ENCODE data around the gene ZNF282. TPM values are rescaled to one million over a fixed set of nuclear protein-coding genes. Genes with fewer than 3 reads are reported as not detected.

The ZNF282 gene
- total RNA-seq, 6 experiments from 2014 or later, result 18.6 to 23.6 (median 21.0) TPM

GRCh38 chr7:149180722-149181449 lies 14.5 kb upstream of the ZNF282 start:
- Mint-ChIP-seq H3K4me3 (no peak overlapping the region), H3K27me3 (ENCODE audit: insufficient read depth) (no peaks in the 10 kb centered on the region), H3K4me1 (ENCODE audit: low read depth) (peaks cover 9% of the 10 kb centered on the region), H3K27ac (no peak overlapping the region), H3K9me3 (no peaks in the 10 kb centered on the region), H3K36me3 (ENCODE audit: low read depth) (peaks cover 48% of the 10 kb centered on the region)
- no peak for DNase-seq
- TF ChIP-seq CTCF (IDR thresholded peaks at IDR 0.05), result no peak

GRCh38 chr7:149181450-149181790 lies 13.9 kb upstream of the ZNF282 start:
- Mint-ChIP-seq H3K4me1 (ENCODE audit: low read depth) (peaks cover 9% of the 10 kb centered on the region), H3K27ac (no peak overlapping the region), H3K36me3 (ENCODE audit: low read depth) (peaks cover 46% of the 10 kb centered on the region), H3K9me3 (no peaks in the 10 kb centered on the region), H3K4me3 (no peak overlapping the region), H3K27me3 (ENCODE audit: insufficient read depth) (no peaks in the 10 kb centered on the region)
- DNase-seq, result no peak
- no peak for TF ChIP-seq CTCF (IDR thresholded peaks at IDR 0.05)

GRCh38 chr7:149184274-149184673 lies 11.1 kb upstream of the ZNF282 start:
- Mint-ChIP-seq H3K27ac (no peak overlapping the region), H3K4me1 (ENCODE audit: low read depth) (peaks cover 13% of the 10 kb centered on the region), H3K36me3 (ENCODE audit: low read depth) (peaks cover 22% of the 10 kb centered on the region), H3K4me3 (no peak overlapping the region), H3K9me3 (no peaks in the 10 kb centered on the region), H3K27me3 (ENCODE audit: insufficient read depth) (no peaks in the 10 kb centered on the region; the same call in 1 of the 2 replicates)
- DNase-seq, result no peak
- no peak for TF ChIP-seq CTCF (IDR thresholded peaks at IDR 0.05)

GRCh38 chr7:149188213-149188612 lies 7.1 kb upstream of the ZNF282 start:
- no peak for DNase-seq
- Mint-ChIP-seq H3K27me3 (ENCODE audit: insufficient read depth) (peaks cover 6% of the 10 kb centered on the region), H3K4me1 (ENCODE audit: low read depth) (peaks cover 4% of the 10 kb centered on the region; the same call in 1 of the 2 replicates), H3K9me3 (no peaks in the 10 kb centered on the region), H3K27ac (no peak overlapping the region), H3K36me3 (ENCODE audit: low read depth) (peaks cover 8% of the 10 kb centered on the region; the same call in 1 of the 2 replicates), H3K4me3 (no peak overlapping the region)
- TF ChIP-seq CTCF (IDR thresholded peaks at IDR 0.05), result no peak

- H3K27ac Mint-ChIP-seq, result no peak overlapping the region
- TF ChIP-seq CTCF (IDR thresholded peaks at IDR 0.05), result no peak
- H3K4me3 Mint-ChIP-seq, result no peak overlapping the region
- peaks cover 8% of the 10 kb centered on the region; the same call in 1 of the 2 replicates for H3K36me3 Mint-ChIP-seq (ENCODE audit: low read depth)
- DNase-seq, result no peak
- H3K27me3 Mint-ChIP-seq (ENCODE audit: insufficient read depth), result peaks cover 6% of the 10 kb centered on the region
- peaks cover 4% of the 10 kb centered on the region; the same call in 1 of the 2 replicates for H3K4me1 Mint-ChIP-seq (ENCODE audit: low read depth)
- no peaks in the 10 kb centered on the region for H3K9me3 Mint-ChIP-seq
These were observed 6.6 kb upstream of the ZNF282 start for GRCh38 chr7:149188637-149189259.

Measured in HFFc6 (cell line).